Hepatocyte (in vitro differentiated cells): ENCODE data around the gene HRH1. TPM values are rescaled to one million over a fixed set of nuclear protein-coding genes. Genes with fewer than 3 reads are reported as not detected.

ENCODE experiments used
- DNase-seq: peaks from one replicate; pipeline ENCODE4 v3.0.0-alpha.2; 2016; ENCODE audit warnings: low spot score
- H2AFZ ChIP-seq: fragments of 200-600 bp; sonication (generic); 2 replicates; pipeline ENCODE4 v1.6.0; 2016; ENCODE audit warnings: antibody characterized with exemption, mild to moderate bottlenecking
- H3K27ac ChIP-seq: fragments of 200-600 bp; sonication (generic); 2 replicates; pipeline ENCODE4 v1.5.1; 2016; ENCODE audit warnings: mild to moderate bottlenecking
- H3K27me3 ChIP-seq: fragments of 200-600 bp; sonication (generic); 2 replicates; pipeline ENCODE4 v1.6.1; 2016
- H3K36me3 ChIP-seq: fragments of 200-600 bp; sonication (generic); replicated peaks from 2 replicates; pipeline ENCODE4 v1.5.1; 2016; ENCODE audit warnings: low read depth; ENCODE audit not compliant: insufficient read depth
- H3K4me1 ChIP-seq: fragments of 200-600 bp; sonication (generic); 2 replicates; pipeline ENCODE4 v1.5.1; 2016; ENCODE audit warnings: mild to moderate bottlenecking, moderate library complexity; ENCODE audit not compliant: insufficient read depth
- H3K4me2 ChIP-seq: fragments of 200-600 bp; sonication (generic); 2 replicates; pipeline ENCODE4 v1.6.0; 2016
- H3K4me3 ChIP-seq: fragments of 200-600 bp; sonication (generic); 2 replicates; pipeline ENCODE4 v1.5.1; 2016; ENCODE audit warnings: mild to moderate bottlenecking
- H3K79me2 ChIP-seq: fragments of 200-600 bp; sonication (generic); 2 replicates; pipeline ENCODE4 v1.6.0; 2017; ENCODE audit warnings: mild to moderate bottlenecking
- H3K9me2 ChIP-seq: fragments of 200-600 bp; sonication (generic); replicated peaks from 2 replicates; pipeline ENCODE4 v1.6.0; 2017; ENCODE audit warnings: mild to moderate bottlenecking; ENCODE audit not compliant: insufficient read depth
- H3K9me3 ChIP-seq: fragments of 200-600 bp; sonication (generic); 2 replicates; pipeline ENCODE4 v1.5.1; 2016; ENCODE audit warnings: low read depth, mild to moderate bottlenecking
- H4K20me1 ChIP-seq: fragments of 200-600 bp; sonication (generic); 2 replicates; pipeline ENCODE4 v1.6.0; 2016; ENCODE audit warnings: mild to moderate bottlenecking; ENCODE audit not compliant: insufficient read depth, poor library complexity, severe bottlenecking
- CTCF ChIP-seq: fragments of 200-600 bp; sonication (generic); IDR thresholded peaks from 2 replicates; pipeline ENCODE4 v1.5.1; 2016; ENCODE audit warnings: antibody characterized with exemption, mild to moderate bottlenecking; ENCODE audit not compliant: poor library complexity
- EZH2 ChIP-seq: fragments of 200-600 bp; sonication (generic); IDR thresholded peaks from 2 replicates; pipeline ENCODE4 v1.6.1; 2016; ENCODE audit warnings: antibody characterized with exemption, mild to moderate bottlenecking, borderline replicate concordance
- EZH2phosphoT487 ChIP-seq: fragments of 200-600 bp; sonication (generic); IDR thresholded peaks from one replicate; pipeline ENCODE4 v1.6.1; 2018; ENCODE audit warnings: antibody characterized with exemption, mild to moderate bottlenecking, low read depth, moderate library complexity; ENCODE audit not compliant: unreplicated experiment, severe bottlenecking
- WGBS: methylation state at CpG from one replicate; pipeline ENCODE4 v1.1.6; 2016; ENCODE audit warnings: low lambda C conversion rate; ENCODE audit errors: missing lambda C conversion rate; 5-methylcytosine and 5-hydroxymethylcytosine counted together
- polyA plus RNA-seq: library from polyadenylated mRNA; unstranded; fragments of >200 nt; fragmentation: Nextera tagmentation; extraction: Ambion mirVana; gene quantifications from 2 replicates; pipeline ENCODE4 v1.2.1, GENCODE V29; 2016
- total RNA-seq: library from RNA; depleted of rRNA; stranded (reverse); fragments of >200 nt; gene quantifications from 2 replicates; pipeline ENCODE4 v1.2.3, GENCODE V29; 2014

The HRH1 gene
- total and polyA plus RNA-seq, 2 experiments from 2014 or later, result 3.3 to 5.1 TPM

- Histone ChIP-seq H3K79me2 (no peaks in the 10 kb centered on the region), H3K4me1 (no peaks in the 10 kb centered on the region), H3K4me2 (no peak overlapping the region), H3K27ac (no peak overlapping the region), H3K9me3 (no peaks in the 10 kb centered on the region), H3K9me2 (no peaks in the 10 kb centered on the region), H3K4me3 (no peak overlapping the region), H3K36me3 (no peaks in the 10 kb centered on the region), H2AFZ (no peak overlapping the region), H3K27me3 (peaks cover 6% of the 10 kb centered on the region), H4K20me1 (no peaks in the 10 kb centered on the region)
- WGBS, result 54% methylated on average over 4 of the region's 4 CpGs
- no peak for DNase-seq
- TF ChIP-seq EZH2phosphoT487 (no peak), CTCF (no peak), EZH2 (no peak)
These were observed 73.7 kb downstream of the HRH1 start for GRCh38 chr3:11228041-11228440.

GRCh38 chr3:11230125-11230524, 75.8 kb downstream of the HRH1 start:
- no peaks in the 10 kb centered on the region for H3K36me3 ChIP-seq
- no peak overlapping the region for H3K27ac ChIP-seq
- H3K4me2 ChIP-seq, result no peak overlapping the region
- DNase-seq, result no peak
- H2AFZ ChIP-seq, result no peak overlapping the region
- H3K79me2 ChIP-seq, result no peaks in the 10 kb centered on the region
- no peak overlapping the region for H3K4me3 ChIP-seq
- H3K4me1 ChIP-seq, result no peaks in the 10 kb centered on the region
- no peaks in the 10 kb centered on the region for H3K9me3 ChIP-seq
- H3K9me2 ChIP-seq, result no peaks in the 10 kb centered on the region
- TF ChIP-seq CTCF, result no peak
- no peak for TF ChIP-seq EZH2
- no peak for TF ChIP-seq EZH2phosphoT487
- H4K20me1 ChIP-seq, result no peaks in the 10 kb centered on the region
- peaks cover 9% of the 10 kb centered on the region for H3K27me3 ChIP-seq
- 94% methylated on average over 4 of the region's 4 CpGs for WGBS

- H3K9me2 ChIP-seq, result no peaks in the 10 kb centered on the region
- peaks cover 9% of the 10 kb centered on the region for H3K27me3 ChIP-seq
- H3K4me3 ChIP-seq, result no peak overlapping the region
- H3K4me2 ChIP-seq, result no peak overlapping the region
- H2AFZ ChIP-seq, result no peak overlapping the region
- H3K4me1 ChIP-seq, result no peaks in the 10 kb centered on the region
- WGBS, result 80% methylated on average over 3 of the region's 3 CpGs
- DNase-seq, result no peak
- no peaks in the 10 kb centered on the region for H3K36me3 ChIP-seq
- H3K9me3 ChIP-seq, result no peaks in the 10 kb centered on the region
- no peaks in the 10 kb centered on the region for H4K20me1 ChIP-seq
- no peaks in the 10 kb centered on the region for H3K79me2 ChIP-seq
- H3K27ac ChIP-seq, result no peak overlapping the region
- TF ChIP-seq EZH2phosphoT487, result no peak
These were observed 76.5 kb downstream of the HRH1 start for GRCh38 chr3:11230832-11231231.

GRCh38 chr3:11235385-11235784, 81.1 kb downstream of the HRH1 start:
- no peak for DNase-seq
- H3K4me3 ChIP-seq, result no peak overlapping the region
- H3K36me3 ChIP-seq, result no peaks in the 10 kb centered on the region
- no peaks in the 10 kb centered on the region for H4K20me1 ChIP-seq
- TF ChIP-seq EZH2phosphoT487, result no peak
- TF ChIP-seq EZH2, result no peak
- no peak overlapping the region for H3K27ac ChIP-seq
- no peaks in the 10 kb centered on the region for H3K79me2 ChIP-seq
- no peaks in the 10 kb centered on the region for H3K9me3 ChIP-seq
- 81% methylated on average over 8 of the region's 8 CpGs for whole genome bisulfite sequencing
- H3K9me2 ChIP-seq, result no peaks in the 10 kb centered on the region
- H2AFZ ChIP-seq, result no peak overlapping the region
- H3K27me3 ChIP-seq, result peaks cover 9% of the 10 kb centered on the region
- H3K4me1 ChIP-seq, result no peaks in the 10 kb centered on the region
- H3K4me2 ChIP-seq, result no peak overlapping the region
